HepG2 (cell line): ENCODE measurements around the gene MILR1. TPM values are rescaled to one million over a fixed set of nuclear protein-coding genes. Genes with fewer than 3 reads are reported as not detected.
A peak's percentile ranks its signal among the peaks of the same experiment; 100 is the strongest.

ENCODE experiments used
- AHDC1 ChIP-seq: sonication (generic); formaldehyde crosslinking; IDR thresholded peaks from 2 replicates; pipeline ENCODE4 v1.5.1; 2020; ENCODE audit warnings: mild to moderate bottlenecking, missing genetic modification reagents, borderline replicate concordance
- CENPX ChIP-seq: sonication (generic); formaldehyde crosslinking; IDR thresholded peaks from 2 replicates; pipeline ENCODE4 v1.9.0; 2021; ENCODE audit warnings: mild to moderate bottlenecking, missing genetic modification reagents, moderate library complexity
- FOXP4 ChIP-seq: sonication (generic); formaldehyde crosslinking; IDR thresholded peaks from 2 replicates; pipeline ENCODE4 v1.4.0; 2020; ENCODE audit warnings: missing genetic modification reagents
- GATAD1 ChIP-seq: IDR thresholded peaks from 2 replicates; pipeline ENCODE4 v1.6.1; 2016; ENCODE audit warnings: missing genetic modification reagents, missing compliant biosample characterization
- HBP1 ChIP-seq: IDR thresholded peaks from 2 replicates; pipeline ENCODE4 v1.6.1; 2016; ENCODE audit warnings: low read depth, control low read depth
- IKZF5 ChIP-seq: IDR thresholded peaks from 2 replicates; pipeline ENCODE4 v1.6.1; 2018; ENCODE audit warnings: missing genetic modification reagents, mild to moderate bottlenecking, missing compliant biosample characterization
- KDM2A ChIP-seq: sonication (generic); formaldehyde crosslinking; IDR thresholded peaks from 2 replicates; pipeline ENCODE4 v1.4.0; 2020; ENCODE audit warnings: low read depth, missing genetic modification reagents, borderline replicate concordance
- KLF9 ChIP-seq: IDR thresholded peaks from 2 replicates; pipeline ENCODE4 v1.6.1; 2016; ENCODE audit warnings: low read depth
- NCOA5 ChIP-seq: sonication (generic); formaldehyde crosslinking; IDR thresholded peaks from 2 replicates; pipeline ENCODE4 v1.4.0; 2020; ENCODE audit warnings: missing genetic modification reagents
- STAT5B ChIP-seq: sonication (generic); formaldehyde crosslinking; IDR thresholded peaks from 2 replicates; pipeline ENCODE4 v1.4.0; 2020; ENCODE audit warnings: missing genetic modification reagents
- TBX2 ChIP-seq: sonication (generic); formaldehyde crosslinking; IDR thresholded peaks from 2 replicates; pipeline ENCODE4 v1.5.0; 2020; ENCODE audit warnings: missing genetic modification reagents, mild to moderate bottlenecking, borderline replicate concordance
- ZBTB4 ChIP-seq: sonication (generic); formaldehyde crosslinking; IDR thresholded peaks from 2 replicates; pipeline ENCODE4 v1.4.0; 2020; ENCODE audit warnings: missing genetic modification reagents, mild to moderate bottlenecking, borderline replicate concordance
- ZNF251 ChIP-seq: sonication (generic); formaldehyde crosslinking; IDR thresholded peaks from 2 replicates; pipeline ENCODE4 v1.9.0; 2021; ENCODE audit warnings: mild to moderate bottlenecking, missing genetic modification reagents
- polyA plus RNA-seq, 8 experiments: library from polyadenylated mRNA; depleted of rRNA in 3 of 8; stranded (reverse) in 7 of 8; unstranded in 1 of 8; fragments of >200 nt; fragmentation: Illumina TruSeq in 4 of 8; extraction: Trizol in 4 of 8; gene quantifications; 2 replicates each; pipeline versions ENCODE4 v1.2.1 to v1.2.3, GENCODE V29; 2011 to 2016; ENCODE audit warnings: low read depth in 4 of 8, missing spikeins in 1 of 8, mixed read lengths in 1 of 8; ENCODE audit not compliant: insufficient read depth in 1 of 8
- total RNA-seq, 5 experiments: library from RNA; depleted of rRNA; stranded (reverse); fragments of >200 nt; fragmentation: Illumina TruSeq; extraction: Trizol; gene quantifications; 2 replicates each; pipeline ENCODE4 v1.2.3, GENCODE V29; 2016; ENCODE audit warnings: low read depth in 1 of 5

Gene MILR1
- total and polyA plus RNA-seq, 2 of the 13 experiments (the other 11 are each of a cell fraction or from before 2014, with no cell fraction given), result 0.27 to 1.7 TPM

GRCh38 chr17:64406321-64407200 lies 42.4 kb upstream of the MILR1 start (continued):
- TF ChIP-seq FOXP4, result peak; percentile 68
- TF ChIP-seq GATAD1 (CRISPR knock-in tag), result peak; percentile 25; the same call in 1 of the 2 replicates
- TF ChIP-seq AHDC1 (CRISPR knock-in tag), result peak; percentile 82; the same call in 1 of the 2 replicates
- no peak for TF ChIP-seq CENPX (CRISPR knock-in tag)
- 0 out of 2 replicates have a peak, but pooled peaks have one; percentile 4 for TF ChIP-seq STAT5B (CRISPR knock-in tag)
- TF ChIP-seq KLF9, result peak; percentile 90; the same call in 1 of the 2 replicates
- TF ChIP-seq HBP1 (CRISPR knock-in tag), result peak; percentile 13; the same call in 1 of the 2 replicates
- peak; percentile 53 for TF ChIP-seq KDM2A
- TF ChIP-seq IKZF5 (CRISPR knock-in tag), result peak; percentile 75
- peak; percentile 63; the same call in 1 of the 2 replicates for TF ChIP-seq ZBTB4
- peak; percentile 78; the same call in 1 of the 2 replicates for TF ChIP-seq TBX2 (CRISPR knock-in tag)
- TF ChIP-seq NCOA5, result peak; percentile 75; the same call in 1 of the 2 replicates
- TF ChIP-seq ZNF251 (CRISPR knock-in tag), result 0 out of 2 replicates have a peak, but pooled peaks have one; percentile 35
